ENCODE measurements around the gene SMARCC2.

SMARCC2 gene

GRCh38 chr12:56224102-56224701, 34.9 kb upstream of the SMARCC2 start, which contains the start of gene NABP2:
Gene NABP2 (plus strand): TSS chr12:56224342. CDS start chr12:56224857, 515 bp downstream.
- Histone ChIP-seq H3K36me3 (peaks cover 2% of the 10 kb centered on the region; the same call in 1 of the 2 replicates), H3K9me3 (ENCODE audit: severe bottlenecking) (no peaks in the 10 kb centered on the region), H3K4me3 (ENCODE audit: low read depth, low read length) (peak within 1 kb of the TSS; percentile 53), H3K27ac (peak within 1 kb of the TSS; percentile 85), H3K27me3 (ENCODE audit: insufficient read depth, low read depth, severe bottlenecking) (no peaks in the 10 kb centered on the region)
- TF ChIP-seq CTCF (IDR thresholded peaks at IDR 0.05; ENCODE audit: low read depth, low read length) = peak; percentile 55
- peak; percentile 94 for DNase-seq

- no peak for DNase-seq
Observed at GRCh38 chr12:56223571-56224101, 34.4 kb upstream of the SMARCC2 start.

GRCh38 chr12:56222531-56222895, 33.2 kb upstream of the SMARCC2 start:
- peak overlapping the region; percentile 67 for H3K4me3 ChIP-seq (ENCODE audit: low read depth, low read length)
- H3K27me3 ChIP-seq (ENCODE audit: insufficient read depth, low read depth, severe bottlenecking) = no peaks in the 10 kb centered on the region
- TF ChIP-seq CTCF (IDR thresholded peaks at IDR 0.05; ENCODE audit: low read depth, low read length) = no peak
- H3K36me3 ChIP-seq = no peaks in the 10 kb centered on the region; the same call in 1 of the 2 replicates
- H3K27ac ChIP-seq = peak overlapping the region; percentile 85
- no peaks in the 10 kb centered on the region for H3K9me3 ChIP-seq (ENCODE audit: severe bottlenecking)
- DNase-seq = no peak

More at GRCh38 chr12:56223571-56224101, 34.4 kb upstream of the SMARCC2 start:
- Histone ChIP-seq H3K36me3 (no peaks in the 10 kb centered on the region; the same call in 1 of the 2 replicates), H3K27ac (peak overlapping the region; percentile 85), H3K4me3 (ENCODE audit: low read depth, low read length) (no peak overlapping the region), H3K27me3 (ENCODE audit: insufficient read depth, low read depth, severe bottlenecking) (no peaks in the 10 kb centered on the region), H3K9me3 (ENCODE audit: severe bottlenecking) (no peaks in the 10 kb centered on the region)
- no peak for TF ChIP-seq CTCF (IDR thresholded peaks at IDR 0.05; ENCODE audit: low read depth, low read length)

GRCh38 chr12:56221757-56222530, 32.7 kb upstream of the SMARCC2 start, which contains the start of gene RNF41:
Gene RNF41 (minus strand): TSS chr12:56221922. CDS start chr12:56214047, 7,875 bp downstream.
- peak within 1 kb of the TSS; percentile 85 for H3K27ac ChIP-seq
- H3K4me3 ChIP-seq (ENCODE audit: low read depth, low read length) = peak within 1 kb of the TSS; percentile 67
- no peaks in the 10 kb centered on the region for H3K9me3 ChIP-seq (ENCODE audit: severe bottlenecking)
- 0 out of 2 replicates have a peak, but pooled peaks have one; percentile 10 for TF ChIP-seq CTCF (IDR thresholded peaks at IDR 0.05; ENCODE audit: low read depth, low read length)
- H3K36me3 ChIP-seq = no peaks in the 10 kb centered on the region; the same call in 1 of the 2 replicates
- DNase-seq = peak; percentile 97
- no peaks in the 10 kb centered on the region for H3K27me3 ChIP-seq (ENCODE audit: insufficient read depth, low read depth, severe bottlenecking)

GRCh38 chr12:56221232-56221756, 32.0 kb upstream of the SMARCC2 start:
- H3K36me3 ChIP-seq = peaks cover 4% of the 10 kb centered on the region
- TF ChIP-seq CTCF (IDR thresholded peaks at IDR 0.05; ENCODE audit: low read depth, low read length) = no peak
- DNase-seq = no peak

More at GRCh38 chr12:56221232-56221756, 32.0 kb upstream of the SMARCC2 start:
- Histone ChIP-seq H3K4me3 (ENCODE audit: low read depth, low read length) (peak overlapping the region; percentile 67), H3K27me3 (ENCODE audit: insufficient read depth, low read depth, severe bottlenecking) (no peaks in the 10 kb centered on the region), H3K27ac (peak overlapping the region; percentile 85), H3K9me3 (ENCODE audit: severe bottlenecking) (no peaks in the 10 kb centered on the region)

All from WERI-Rb-1 (cell line).